ENCODE measurements around the gene CENPM.

The CENPM gene

DNA sequence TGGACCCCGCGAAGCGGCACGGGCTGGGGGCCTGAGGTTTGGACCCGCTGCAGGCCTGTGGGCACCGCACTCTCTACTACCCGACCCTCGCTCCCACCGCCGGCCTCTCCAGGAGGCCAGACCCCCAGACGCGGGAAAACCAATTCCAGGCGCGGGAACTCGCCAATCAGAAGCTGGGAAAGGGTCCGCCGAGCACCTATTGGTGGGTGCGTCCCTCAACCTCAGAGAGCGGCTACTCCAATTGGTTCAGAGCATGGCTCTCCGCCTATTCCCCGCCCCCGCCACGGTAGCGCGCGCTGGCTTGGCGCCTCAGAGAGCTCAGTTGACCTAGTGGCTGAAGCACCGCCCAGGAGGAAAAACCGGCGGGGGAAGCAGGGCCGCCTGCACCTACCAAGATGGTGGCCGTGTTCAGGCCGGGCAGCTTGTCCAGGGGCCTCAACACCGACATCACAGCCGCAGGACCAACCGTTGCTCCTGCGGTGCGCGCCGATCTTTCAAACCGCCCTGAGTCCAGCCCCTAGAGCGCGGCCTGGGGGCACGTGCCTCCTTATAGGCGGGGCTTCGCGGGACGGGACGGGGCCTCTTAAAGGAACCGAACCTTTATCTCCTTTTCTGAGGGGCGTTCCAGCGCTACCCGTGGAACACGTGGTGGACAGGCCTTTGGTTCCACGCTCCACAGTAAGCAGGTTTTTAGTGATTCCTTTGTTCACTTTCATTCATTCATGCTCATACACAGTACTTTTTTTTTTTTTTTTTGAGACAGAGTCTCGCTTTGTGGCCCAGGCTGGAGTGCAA lies at the start of gene CENPM:
TSS of gene CENPM (minus strand) at position 524 of the 795 bp plus-strand sequence. CDS start at position 448, 76 bp downstream.
- DNase-seq = peak; percentile 94

DNA sequence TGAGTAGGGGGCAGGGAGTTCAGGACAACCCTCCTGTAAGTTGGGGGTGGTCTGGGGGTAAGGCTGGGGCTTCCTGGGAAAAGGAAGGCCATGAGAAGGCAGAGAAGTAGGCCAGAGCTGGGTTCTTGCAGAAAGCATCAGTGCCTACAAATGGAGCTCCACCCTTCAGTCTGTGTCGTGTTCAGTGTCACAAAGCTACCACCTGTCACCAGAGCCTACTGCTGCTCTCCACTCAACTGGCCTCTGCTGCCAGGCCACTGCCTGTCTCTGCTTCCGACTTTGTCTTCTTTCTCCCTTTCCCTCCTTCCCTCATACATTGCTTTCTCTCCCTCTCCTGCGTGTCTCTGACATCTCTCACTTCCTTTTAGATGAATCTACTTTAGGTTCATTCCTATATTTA lies 48.3 kb upstream of the CENPM start:
- no peak for DNase-seq

GRCh38 chr22:41992496-41992895 lies 45.5 kb upstream of the CENPM start:
- DNase-seq = no peak

- DNase-seq = no peak
These were observed 44.2 kb upstream of the CENPM start for GRCh38 chr22:41991111-41991510.

DNA sequence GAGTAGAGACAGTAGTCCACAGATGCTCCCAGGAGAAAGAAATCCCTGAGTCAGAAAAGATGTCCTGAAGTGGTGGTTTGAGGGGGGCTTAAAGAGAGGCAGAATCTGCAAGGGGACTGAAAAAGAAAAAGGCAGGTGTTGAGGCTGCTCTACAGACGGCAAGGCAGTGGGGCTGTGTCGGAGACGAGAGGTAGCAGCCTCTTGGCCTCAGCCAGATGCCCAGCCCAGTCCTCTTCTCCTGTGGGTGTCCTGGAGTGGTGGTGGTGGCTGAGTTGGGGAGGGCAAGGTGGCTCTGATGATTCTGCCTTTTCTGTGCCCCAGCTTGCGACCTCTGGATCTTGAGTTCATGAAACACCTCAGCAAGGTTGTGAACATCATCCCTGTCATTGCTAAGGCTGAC lies 42.3 kb upstream of the CENPM start:
- DNase-seq = no peak

DNA sequence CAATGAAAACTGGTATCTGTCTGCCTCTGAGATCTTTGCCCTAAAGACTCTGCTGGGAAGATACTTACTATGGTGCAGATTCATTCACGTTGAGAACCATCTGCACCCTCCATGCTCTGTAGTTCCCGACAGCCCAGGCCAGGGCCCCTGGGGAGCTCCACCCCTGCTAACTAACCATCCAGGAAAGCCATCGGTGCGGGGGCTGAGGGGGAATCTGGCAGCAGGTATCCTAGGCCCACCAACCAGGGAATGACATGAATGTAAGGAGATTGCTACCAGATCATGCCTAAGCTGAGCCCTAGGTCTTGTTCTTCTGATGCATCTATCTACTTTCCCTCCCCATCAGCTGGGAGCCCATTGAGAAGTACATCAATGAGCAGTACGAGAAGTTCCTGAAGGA lies 40.3 kb upstream of the CENPM start:
- no peak for DNase-seq

- DNase-seq = no peak
These were observed 36.8 kb upstream of the CENPM start for GRCh38 chr22:41983513-41984405.

DNA sequence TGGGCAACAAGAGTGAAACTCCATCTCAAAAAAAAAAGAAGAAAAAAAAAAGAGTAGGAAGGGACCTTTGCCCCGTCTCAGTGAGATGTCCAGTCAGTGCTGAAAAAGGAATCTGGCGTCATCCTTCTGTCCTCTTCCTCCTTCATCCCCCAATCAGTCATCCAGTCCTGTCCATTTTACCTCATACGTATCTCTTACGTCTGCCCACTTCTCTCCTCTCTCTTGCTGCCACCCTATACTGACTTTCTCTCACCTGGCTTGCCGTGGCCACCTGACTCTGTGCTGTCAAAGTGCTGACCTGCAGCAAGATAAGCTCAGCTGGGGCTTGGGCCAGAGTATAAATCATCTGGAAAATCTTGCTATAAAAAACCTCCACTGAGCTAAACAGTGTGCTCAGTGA lies 35.9 kb upstream of the CENPM start:
- no peak for DNase-seq

DNA sequence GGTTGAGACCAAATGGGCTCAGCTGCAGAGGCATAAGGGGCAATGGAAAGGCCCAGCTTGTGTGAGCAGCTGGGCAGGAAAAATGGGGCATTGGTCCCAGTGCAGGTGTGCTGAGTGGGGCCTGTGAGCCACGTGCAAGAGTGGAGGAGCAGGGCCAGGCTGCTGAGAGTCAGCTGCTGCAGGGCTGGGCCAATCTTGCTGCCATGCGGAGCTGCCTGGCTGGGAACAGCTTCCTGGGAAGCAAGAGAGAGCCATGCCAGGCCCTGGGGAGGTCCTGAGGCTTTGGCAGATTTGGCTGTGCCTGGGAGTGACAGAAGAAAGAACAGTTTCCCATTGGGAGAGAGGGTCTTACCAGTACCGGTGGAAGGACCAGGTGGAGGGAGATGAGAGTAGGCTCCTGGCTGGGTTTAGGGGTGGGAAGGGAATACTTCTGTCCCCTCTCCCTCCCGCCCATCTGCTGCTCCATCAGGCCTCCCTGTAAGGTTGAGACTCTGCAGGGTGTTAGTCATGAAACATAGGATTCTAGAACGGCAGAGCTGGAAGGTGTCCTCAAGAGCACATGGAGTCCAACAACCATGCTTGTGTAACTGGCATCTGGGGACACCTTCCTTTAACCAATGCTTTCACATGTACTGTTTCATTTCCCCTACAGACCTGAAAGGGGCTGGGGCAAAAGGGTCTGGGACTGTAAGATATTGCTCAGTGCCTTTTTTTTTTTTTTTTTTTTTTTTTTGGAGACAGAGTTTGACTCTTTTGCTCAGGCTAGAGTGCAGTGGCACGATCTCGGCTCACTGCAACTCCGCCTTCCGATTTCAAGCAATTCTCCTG lies 32.7 kb upstream of the CENPM start:
- DNase-seq = no peak

GRCh38 chr22:41978732-41979131 lies 31.8 kb upstream of the CENPM start:
- DNase-seq = no peak

GRCh38 chr22:41976961-41977566 lies 30.1 kb upstream of the CENPM start:
- peak; percentile 30 for DNase-seq

- peak; percentile 61 for DNase-seq
These were observed 29.3 kb upstream of the CENPM start for GRCh38 chr22:41976070-41976901.

DNA sequence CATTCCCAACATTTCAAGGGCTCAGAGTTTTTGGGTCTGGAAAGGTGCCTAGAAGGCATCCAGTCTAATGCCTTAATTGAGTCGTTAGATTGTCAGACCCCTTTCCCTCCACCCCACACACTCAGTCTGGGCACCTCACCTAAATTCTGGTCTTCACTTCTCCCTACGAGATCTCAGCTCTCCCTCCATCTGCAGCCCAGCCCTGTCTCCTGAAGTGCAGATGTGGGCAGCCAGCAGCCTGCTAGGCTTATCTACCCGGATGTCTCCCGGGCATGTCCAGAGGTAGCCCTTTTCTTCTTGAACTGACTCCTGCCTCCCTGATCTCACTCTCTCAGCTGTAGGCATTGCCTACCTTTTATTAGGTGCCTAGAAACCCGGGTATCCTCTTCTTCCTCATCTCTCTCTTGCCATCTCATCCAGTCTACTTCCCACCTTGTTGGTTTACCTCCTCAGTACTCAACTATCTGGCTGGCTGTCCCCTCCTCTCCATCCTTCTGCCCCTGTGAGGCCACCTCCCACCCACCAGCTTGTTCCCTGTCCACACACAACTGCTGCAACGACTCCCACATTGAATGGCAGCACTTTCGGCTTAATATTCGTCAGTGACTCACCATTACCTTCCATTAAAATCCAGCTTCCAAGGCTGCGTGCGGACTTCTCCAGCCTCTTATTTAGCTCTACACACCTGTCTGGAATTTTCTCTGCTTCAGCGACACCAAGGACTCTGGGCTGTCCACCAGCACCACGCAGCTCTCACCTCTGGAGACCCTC lies 28.5 kb upstream of the CENPM start:
- no peak for DNase-seq

- no peak for DNase-seq
These were observed 27.8 kb upstream of the CENPM start for GRCh38 chr22:41974691-41975290.

DNA sequence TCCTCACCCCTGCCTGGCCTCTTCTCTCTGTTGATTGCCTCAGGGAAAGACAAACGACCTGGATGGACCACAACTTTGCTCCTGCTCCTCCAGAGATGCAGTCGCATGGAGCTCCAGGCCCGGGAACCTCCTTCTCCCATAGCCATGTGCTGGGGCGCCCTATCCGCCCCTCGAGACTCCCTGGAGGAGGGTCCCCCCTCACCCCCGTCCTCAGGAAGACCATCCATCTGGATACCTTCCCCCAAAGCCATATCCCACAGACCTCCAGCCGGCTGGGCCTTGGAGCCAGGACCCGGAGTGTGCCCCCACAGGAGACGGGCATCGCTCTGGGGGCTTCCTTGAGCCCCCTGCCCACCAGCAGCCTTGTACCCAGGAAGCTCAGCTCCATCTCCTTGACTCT lies 24.5 kb upstream of the CENPM start:
- no peak for DNase-seq

DNA sequence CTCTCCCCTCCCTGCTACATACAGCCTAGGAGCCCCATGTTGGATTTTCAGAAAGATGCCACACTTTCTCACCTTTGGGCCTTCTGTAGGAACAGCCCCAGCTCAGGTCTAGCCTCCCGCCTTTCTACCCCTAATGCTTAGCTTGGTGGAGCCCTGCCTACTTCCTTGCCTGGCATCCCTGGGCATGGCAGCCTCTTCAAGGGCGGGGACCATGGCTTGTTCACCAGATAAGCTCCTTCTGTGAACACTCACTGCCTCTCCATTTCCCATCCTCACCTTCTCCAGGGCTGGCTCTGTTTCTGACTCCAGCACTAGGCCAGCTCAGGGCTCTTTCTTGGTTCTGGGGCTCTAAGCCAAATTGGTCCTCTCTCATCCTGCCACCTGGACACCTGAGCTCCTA lies 23.6 kb upstream of the CENPM start:
- DNase-seq = no peak

- no peak for DNase-seq
These were observed 22.2 kb upstream of the CENPM start, which contains the start of gene SEPTIN3 for GRCh38 chr22:41969110-41969646. TSS of gene SEPTIN3 (plus strand) at chr22:41969443. CDS start at chr22:41971493, 2,050 bp downstream.

GRCh38 chr22:41968601-41969000 lies 21.6 kb upstream of the CENPM start:
- DNase-seq = peak; percentile 83

DNA sequence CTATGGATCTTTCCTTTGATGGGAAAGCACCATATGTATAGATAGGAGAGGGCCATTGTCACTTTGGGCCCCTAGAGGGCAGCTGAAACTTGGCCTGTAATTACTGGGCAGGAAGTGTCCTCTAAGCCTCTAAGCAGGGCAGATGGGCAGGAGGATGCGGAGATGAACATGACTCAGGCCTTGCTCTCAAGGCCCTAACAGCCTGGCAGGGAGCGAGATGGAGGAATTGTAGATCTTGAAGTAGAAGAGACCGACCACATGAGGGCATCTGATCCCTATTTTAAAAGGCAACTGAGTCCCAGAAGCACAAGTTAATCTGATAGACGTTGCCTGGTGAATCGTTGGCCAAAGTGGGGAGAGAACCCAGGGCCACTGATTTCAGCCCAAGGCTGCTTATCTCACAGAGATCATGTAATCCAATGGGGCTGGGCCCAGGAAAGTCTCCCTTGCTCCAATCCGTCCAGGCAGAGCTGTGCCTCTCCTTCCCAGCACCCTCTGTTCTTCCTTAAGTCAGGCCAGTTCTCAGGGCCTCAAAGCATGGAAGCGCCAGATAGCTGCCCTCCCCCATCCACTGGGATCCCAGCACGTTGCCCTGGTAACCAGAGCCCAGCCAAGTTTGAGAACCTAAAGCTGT lies 19.8 kb upstream of the CENPM start:
- peak; percentile 37 for DNase-seq

DNA sequence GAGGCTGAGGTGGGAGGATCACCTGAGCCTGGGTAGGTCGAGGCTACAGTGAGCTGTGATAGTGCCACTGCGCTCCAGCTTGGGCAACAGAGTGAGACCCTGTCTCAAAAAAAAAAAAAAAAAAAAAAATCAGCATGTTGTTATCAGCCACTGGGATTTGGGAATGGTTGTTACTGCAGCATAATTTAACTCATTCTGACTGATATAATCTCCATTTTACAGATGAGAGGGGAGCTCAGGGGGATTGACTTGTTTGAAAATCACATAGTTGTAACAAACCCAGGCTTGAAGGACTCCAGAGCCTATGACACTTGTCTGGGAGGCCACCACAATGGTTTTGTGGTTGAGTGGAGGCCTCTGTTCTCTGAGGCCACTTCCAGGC lies 19.3 kb upstream of the CENPM start:
- no peak for DNase-seq
